Activated CD8-positive, alpha-beta memory T cell treated with anti-CD3 and anti-CD28 coated beads for 1 hour (primary cell): ENCODE data around the gene SETD1A.

ENCODE experiments used
- DNase-seq, 2 donors: peaks; one replicate each; pipeline ENCODE4 v3.0.0-alpha.2; 2020; ENCODE audit warnings: low read depth in 1 of 2; ENCODE audit errors: extremely low read depth in 1 of 2

The SETD1A gene

GRCh38 chr16:30980434-30980833 lies 22.9 kb downstream of the SETD1A start:
- DNase-seq: no peak

GRCh38 chr16:30980959-30981358 lies 23.4 kb downstream of the SETD1A start:
- DNase-seq: no peak

GRCh38 chr16:30982548-30983288 lies 25.2 kb downstream of the SETD1A start:
- no peak for DNase-seq

DNA sequence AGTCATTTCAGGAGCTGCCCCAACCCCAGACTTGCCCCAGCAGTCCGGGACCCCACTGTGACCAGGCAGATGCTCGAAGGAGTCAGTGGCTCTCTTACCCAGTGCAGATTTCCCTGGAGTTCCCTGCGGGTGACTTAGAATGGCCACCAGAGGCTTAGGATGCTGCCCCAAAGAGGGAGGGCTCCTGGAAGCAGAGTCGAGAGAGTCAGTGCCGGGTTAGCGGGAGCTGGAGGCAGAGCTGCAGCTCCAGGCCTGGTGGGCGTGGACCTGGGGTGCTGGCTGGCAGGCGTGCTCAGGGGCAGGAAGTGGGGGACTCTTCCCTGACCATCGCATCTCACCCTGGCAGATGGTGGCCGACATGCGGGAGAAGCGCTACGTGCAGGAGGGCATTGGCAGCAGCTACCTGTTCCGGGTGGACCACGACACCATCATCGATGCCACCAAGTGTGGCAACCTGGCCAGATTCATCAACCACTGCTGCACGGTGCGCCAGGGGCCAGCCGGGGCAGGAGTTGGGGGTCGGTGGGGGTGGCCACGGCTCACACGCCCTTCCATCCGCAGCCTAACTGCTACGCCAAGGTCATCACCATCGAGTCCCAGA lies 25.8 kb downstream of the SETD1A start:
- no peak for DNase-seq

DNA sequence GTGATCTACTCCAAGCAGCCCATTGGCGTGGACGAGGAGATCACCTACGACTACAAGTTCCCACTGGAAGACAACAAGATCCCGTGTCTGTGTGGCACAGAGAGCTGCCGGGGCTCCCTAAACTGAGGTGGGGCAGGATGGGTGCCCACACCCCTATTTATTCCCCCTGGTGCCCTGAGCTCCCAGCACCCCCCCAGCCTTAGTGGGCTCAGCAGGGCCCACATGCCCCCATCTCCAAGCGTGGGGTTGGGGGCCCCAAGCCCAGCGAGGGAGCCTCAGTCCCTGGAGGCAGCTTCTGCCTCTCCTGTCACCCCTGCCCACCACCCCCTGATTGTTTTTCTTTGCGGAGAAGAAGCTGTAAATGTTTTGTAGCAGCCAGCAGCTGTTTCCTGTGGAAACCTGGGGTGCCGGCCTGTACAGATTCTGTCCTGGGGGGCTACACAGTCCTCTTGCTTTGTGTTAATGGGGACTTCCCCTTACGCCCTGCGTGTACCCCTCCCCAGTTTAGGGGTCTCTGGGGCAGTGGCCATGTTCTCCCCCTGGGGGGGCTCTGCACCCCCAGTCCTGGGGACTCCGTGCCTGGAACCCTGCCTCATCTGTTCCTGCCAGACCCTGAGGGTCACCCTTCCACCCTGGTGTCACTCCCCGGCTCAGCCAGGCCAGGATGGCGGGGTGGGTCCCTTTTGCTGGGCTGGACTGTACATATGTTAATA lies 26.5 kb downstream of the SETD1A start:
- no peak for DNase-seq

- peak; percentile 53 to 78 for DNase-seq
These were observed 27.3 kb downstream of the SETD1A start, which contains the start of gene HSD3B7 for GRCh38 chr16:30984669-30985400. Gene HSD3B7, plus strand, starts transcription at chr16:30985207. Its CDS starts 452 bp downstream, at chr16:30985659.

- DNase-seq: no peak
These were observed 28.0 kb downstream of the SETD1A start for GRCh38 chr16:30985401-30986128.

- DNase-seq: no peak
These were observed 28.8 kb downstream of the SETD1A start for GRCh38 chr16:30986129-30986991.

DNA sequence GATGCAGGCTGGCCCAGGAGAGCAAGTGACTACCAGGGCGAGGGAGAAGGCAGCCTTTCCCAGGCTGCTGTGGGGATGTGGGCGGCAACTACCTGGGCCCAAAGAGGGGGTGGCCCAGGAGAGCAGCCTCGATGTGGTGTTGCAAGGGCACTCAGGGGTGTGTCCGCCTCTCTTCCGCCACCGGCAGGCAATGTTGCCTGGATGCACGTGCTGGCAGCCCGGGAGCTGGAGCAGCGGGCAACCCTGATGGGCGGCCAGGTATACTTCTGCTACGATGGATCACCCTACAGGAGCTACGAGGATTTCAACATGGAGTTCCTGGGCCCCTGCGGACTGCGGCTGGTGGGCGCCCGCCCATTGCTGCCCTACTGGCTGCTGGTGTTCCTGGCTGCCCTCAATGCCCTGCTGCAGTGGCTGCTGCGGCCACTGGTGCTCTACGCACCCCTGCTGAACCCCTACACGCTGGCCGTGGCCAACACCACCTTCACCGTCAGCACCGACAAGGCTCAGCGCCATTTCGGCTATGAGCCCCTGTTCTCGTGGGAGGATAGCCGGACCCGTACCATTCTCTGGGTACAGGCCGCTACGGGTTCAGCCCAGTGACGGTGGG lies 30.1 kb downstream of the SETD1A start:
- DNase-seq: no peak

- DNase-seq: no peak
These were observed 32.0 kb downstream of the SETD1A start for GRCh38 chr16:30989469-30990047.

DNA sequence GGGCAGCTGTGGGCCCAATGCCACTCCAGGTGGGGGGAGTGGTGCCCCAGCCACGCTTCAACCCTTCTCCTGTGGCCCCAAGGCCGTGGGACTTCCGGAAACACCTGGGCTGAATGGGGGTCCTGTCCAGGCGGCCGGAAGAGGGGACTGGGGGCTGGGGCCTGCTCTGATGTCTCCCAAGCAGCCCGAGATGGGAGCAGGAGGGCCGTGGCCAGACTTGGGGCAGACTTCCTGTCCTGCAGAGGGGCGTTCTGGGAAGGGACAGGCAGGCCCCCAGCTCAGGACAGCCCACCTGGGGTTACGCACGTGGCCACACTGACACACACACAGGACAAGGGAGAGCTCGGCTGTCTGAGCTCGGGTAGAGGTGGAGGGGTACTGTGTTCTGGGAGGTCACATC lies 32.6 kb downstream of the SETD1A start:
- no peak for DNase-seq

DNA sequence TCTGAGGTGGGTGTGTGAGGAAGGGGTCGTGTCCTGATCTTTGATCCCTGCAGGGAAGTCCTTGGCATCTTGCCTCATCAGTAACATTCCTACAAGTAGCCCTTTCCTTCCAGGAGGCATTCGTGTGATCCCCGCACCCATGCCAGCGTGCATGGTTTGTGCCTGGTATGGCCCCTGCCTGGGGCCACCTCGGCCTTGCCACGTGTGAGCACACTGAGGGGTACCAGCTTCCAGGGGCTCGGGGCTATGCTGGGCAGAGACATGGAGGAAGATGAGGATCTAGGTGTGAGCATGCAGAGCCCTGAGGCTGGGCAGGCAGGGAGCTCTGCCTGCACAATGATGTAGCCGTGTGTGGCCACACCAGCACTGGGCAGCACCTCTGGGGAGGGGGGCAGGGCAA lies 33.5 kb downstream of the SETD1A start:
- no peak for DNase-seq

- DNase-seq: no peak
These were observed 34.8 kb downstream of the SETD1A start for GRCh38 chr16:30992276-30992780.

GRCh38 chr16:30992931-30993816 lies 35.6 kb downstream of the SETD1A start:
- no peak for DNase-seq

- DNase-seq: no peak
These were observed 38.4 kb downstream of the SETD1A start for GRCh38 chr16:30995927-30996323.

- DNase-seq: no peak
These were observed 38.9 kb downstream of the SETD1A start for GRCh38 chr16:30996324-30996984.
